ENCODE measurements around the gene OR5D16.
"Not testable (repeated sequence)": the region's sequence is repeated elsewhere in the genome, so short reads cannot be mapped to it uniquely, and the experiment has no call there.

GRCh38 chr11:55885481-55885880 lies 46.9 kb downstream of the OR5D16 start:
- TF ChIP-seq CTCF (conservative IDR thresholded peaks at IDR 0.05; ENCODE audit: low read length); EZH2phosphoT487 (IDR thresholded peaks at IDR 0.05; ENCODE audit: borderline replicate concordance, low read depth, low read length): not testable (repeated sequence)
